Measurements from ENCODE around the gene OR8G5.
"Not testable (repeated sequence)": the region's sequence is repeated elsewhere in the genome, so short reads cannot be mapped to it uniquely, and the experiment has no call there.

OR8G5 gene, protein sequence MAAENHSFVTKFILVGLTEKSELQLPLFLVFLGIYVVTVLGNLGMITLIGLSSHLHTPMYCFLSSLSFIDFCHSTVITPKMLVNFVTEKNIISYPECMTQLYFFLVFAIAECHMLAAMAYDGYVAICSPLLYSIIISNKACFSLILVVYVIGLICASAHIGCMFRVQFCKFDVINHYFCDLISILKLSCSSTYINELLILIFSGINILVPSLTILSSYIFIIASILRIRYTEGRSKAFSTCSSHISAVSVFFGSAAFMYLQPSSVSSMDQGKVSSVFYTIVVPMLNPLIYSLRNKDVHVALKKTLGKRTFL

DNA sequence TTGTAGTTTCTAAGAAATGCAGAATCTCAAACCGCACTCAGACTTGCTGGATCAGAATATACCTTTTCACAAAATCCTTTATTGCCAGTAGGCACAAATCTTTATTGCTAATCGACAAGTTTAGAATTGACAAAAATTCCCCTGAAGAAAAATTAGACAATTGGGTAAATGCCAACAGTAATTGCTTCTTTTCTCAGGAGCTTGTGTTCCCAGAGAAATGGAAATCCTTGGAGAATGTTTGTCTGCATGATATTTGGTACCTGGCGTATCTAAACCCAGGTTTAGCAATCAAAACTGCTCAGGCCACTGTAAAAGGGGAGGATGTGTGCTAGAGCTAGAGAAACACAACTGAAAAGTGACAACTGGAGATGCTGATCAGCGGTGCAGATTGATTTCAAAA is at the start of gene OR8G5:
TSS of gene OR8G5 (plus strand) at position 301 of the 400 bp plus-strand sequence. CDS start 8,556 bp downstream, outside the sequence.
- DNase-seq, result no peak

DNA sequence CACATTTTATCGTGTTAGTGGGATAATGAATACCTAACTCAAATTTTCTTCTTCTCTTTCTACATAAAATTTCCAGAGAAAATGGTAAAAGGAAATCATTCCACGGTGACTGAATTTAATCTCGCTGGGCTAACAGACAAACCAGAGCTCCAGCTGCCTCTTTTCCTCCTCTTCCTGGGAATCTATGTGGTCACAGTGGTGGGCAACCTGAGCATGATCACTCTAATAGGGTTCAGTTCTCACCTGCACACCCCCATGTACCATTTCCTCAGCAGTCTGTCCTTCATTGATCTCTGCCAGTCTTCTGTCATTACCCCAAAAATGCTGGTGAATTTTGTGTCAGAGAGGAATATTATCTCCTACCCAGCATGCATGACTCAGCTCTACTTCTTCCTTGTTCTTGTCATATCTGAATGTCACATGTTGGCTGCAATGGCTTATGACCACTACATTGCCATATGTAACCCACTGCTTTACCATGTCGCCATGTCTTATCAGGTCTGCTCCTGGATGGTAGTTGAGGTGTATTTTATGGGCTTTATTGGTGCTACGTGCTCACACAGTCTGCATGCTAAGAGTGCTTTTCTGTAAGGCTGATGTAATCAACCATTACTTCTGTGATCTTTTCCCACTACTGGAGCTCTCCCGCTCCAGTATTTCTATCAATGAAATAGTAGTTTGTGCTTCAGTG is 48.9 kb upstream of the OR8G5 start:
- peak; percentile 14 to 40 for DNase-seq

DNA sequence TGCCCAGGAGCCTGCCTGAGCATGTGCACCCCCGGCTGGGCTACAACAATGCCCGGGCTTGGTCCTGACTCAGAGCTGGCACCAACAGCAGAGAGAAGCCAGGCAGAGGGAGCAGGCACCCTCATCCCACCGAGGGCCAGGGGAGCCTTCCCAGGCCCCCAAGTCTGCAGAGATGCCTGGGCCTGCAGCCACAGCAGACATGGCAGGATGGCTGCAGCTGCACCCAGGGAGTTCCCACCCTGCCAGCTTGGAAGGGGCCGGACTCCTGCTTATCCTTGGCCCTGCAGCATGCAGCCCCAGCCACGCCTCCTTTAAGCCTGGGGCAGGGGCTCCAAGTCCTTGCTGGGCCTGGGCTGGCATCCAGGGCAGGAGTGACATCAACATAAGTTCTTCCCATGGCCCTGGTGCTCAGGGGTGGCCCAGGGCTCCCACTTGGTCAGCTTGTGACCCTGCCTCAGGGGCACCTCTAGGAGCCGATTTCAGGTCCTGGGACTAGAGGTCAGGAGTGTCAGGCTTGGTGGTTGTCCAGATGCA is 46.3 kb upstream of the OR8G5 start:
- DNase-seq, result no peak

GRCh38 chr11:124210421-124210820 is 45.8 kb upstream of the OR8G5 start:
- no peak for DNase-seq

- peak; percentile 22 to 24 for DNase-seq
Measured at GRCh38 chr11:124211321-124211720, 44.9 kb upstream of the OR8G5 start.

- no peak for DNase-seq
Measured at GRCh38 chr11:124214027-124214426, 42.1 kb upstream of the OR8G5 start.

- no peak for DNase-seq
Measured at GRCh38 chr11:124219126-124219525, 37.0 kb upstream of the OR8G5 start.

GRCh38 chr11:124222407-124222806 is 33.8 kb upstream of the OR8G5 start:
- DNase-seq, result no peak

GRCh38 chr11:124224618-124225423 is 31.4 kb upstream of the OR8G5 start:
- peak; percentile 76 for DNase-seq

DNA sequence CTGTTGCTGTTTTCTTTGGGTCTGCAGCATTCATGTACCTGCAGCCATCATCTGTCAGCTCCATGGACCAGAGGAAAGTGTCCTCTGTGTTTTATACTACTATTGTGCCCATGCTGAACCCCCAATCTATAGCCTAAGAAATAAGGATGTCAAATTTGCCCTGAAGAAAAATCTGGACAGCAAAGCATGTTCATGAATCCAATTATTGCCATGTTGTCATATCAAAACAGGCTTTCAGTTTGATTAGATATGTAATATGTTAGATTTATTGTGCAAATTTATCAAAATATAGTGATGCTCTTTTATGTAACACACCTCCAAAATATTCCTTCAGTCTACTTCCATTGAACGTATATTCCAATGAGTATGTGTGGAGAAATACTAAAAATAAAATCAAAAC is 30.7 kb upstream of the OR8G5 start:
- DNase-seq, result no peak

- DNase-seq, result no peak
Measured at GRCh38 chr11:124233376-124233775, 22.8 kb upstream of the OR8G5 start.

DNA sequence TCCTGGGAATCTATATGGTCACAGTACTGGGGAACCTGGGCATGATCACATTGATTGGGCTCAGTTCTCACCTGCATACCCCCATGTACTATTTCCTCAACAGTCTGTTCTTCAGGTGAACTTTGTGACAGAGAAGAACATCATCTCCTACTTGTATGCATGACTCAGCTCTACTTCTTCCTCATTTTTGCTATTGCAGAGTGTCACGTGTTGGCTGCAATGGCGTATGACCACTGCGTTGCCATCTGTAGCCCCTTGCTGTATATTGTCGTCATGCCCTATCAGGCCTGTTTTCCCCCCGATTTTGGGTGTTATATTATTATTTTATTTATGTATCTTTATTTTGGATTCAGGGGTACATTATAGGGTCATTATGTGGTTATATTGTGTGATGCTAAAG is 17.7 kb upstream of the OR8G5 start:
- DNase-seq, result no peak

DNA sequence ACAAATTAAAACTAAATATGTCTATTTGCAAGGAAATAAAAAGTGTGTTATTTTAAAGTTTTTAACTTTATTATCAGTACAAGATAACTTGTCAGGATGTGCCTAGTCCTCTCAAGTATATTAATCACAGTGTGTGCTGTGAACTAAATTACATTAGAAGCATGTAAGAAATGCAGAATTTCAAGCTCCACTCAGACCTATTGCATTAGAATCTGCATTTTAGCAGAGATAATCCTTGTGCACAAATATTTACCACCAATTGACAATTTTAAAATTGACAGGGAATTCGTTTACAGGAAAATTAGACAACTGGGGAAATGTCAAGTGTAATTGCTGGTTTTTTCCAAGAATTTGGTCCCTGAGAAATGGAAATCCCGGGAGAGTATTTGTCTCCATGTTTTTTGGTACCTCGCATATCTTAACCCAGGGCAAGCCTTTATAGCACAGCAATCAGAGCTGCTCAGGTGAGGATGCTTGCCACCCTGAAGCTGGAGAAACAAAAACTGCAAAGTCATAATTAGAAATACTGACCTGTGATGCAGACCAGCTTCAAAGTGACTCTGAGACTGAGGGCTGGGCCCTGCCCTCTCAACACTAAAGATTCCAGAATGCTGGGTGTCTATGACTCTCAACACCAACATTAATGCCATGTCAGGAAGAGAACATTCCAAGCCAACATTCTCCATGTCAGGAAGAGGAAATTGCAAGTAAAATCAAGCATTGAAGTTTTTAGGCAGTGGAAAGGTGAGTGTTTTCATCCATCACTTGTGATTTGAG is 15.4 kb upstream of the OR8G5 start, which contains the start of gene OR8G1:
TSS of gene OR8G1 (plus strand) at position 475 of the 777 bp plus-strand sequence. CDS start 8,581 bp downstream, outside the sequence.
- no peak for DNase-seq

GRCh38 chr11:124249869-124250268 is 6.3 kb upstream of the OR8G5 start:
- DNase-seq, result peak in 1 of 2 donors; percentile 16

GRCh38 chr11:124265041-124265440 is 8.9 kb downstream of the OR8G5 start:
- peak; percentile 26 to 58 for DNase-seq

DNA sequence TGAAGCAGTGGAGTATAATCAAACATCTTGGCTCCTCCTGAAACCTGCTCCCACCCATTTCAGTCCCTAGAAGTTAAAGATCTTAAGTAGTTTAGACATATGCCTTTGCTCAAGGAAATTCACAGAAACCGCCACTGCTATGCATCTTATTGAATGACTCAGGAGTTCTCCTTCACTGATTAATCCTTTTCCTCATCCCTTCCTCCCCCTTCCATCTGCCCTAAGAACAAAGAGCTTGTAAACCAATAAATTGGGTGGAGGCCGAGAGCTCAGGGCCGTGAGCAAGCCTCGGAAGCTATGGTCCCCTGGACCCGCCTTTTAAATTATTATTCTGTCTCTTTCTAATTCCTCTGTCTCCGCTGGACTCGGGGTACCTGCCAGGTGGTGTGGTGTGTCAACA is 14.7 kb downstream of the OR8G5 start:
- not testable (repeated sequence) for DNase-seq

GRCh38 chr11:124274000-124274399 is 17.8 kb downstream of the OR8G5 start:
- no peak for DNase-seq

DNA sequence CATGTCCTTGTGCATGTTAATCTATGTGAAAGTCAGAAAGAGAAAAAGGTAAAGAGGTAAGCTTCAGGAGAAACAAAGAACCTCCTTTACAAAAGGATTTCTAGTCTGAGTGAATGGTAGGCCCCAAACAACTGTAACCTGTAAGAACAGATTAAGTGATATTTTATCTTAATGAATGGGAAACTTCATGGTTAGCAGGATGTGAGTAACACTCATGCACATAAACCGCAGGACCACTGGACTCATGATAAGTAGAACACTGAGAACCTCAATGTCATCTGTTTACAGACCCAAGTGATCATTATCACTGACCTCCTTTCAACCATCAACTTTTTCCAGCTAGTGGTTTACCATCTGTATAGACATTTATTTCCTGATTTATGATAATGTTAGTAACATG is 19.9 kb downstream of the OR8G5 start:
- DNase-seq, result no peak

GRCh38 chr11:124277207-124277606 is 21.0 kb downstream of the OR8G5 start:
- no peak for DNase-seq

- DNase-seq, result no peak
Measured at GRCh38 chr11:124277804-124278203, 21.6 kb downstream of the OR8G5 start.

GRCh38 chr11:124278261-124278660 is 22.1 kb downstream of the OR8G5 start:
- no peak for DNase-seq

DNA sequence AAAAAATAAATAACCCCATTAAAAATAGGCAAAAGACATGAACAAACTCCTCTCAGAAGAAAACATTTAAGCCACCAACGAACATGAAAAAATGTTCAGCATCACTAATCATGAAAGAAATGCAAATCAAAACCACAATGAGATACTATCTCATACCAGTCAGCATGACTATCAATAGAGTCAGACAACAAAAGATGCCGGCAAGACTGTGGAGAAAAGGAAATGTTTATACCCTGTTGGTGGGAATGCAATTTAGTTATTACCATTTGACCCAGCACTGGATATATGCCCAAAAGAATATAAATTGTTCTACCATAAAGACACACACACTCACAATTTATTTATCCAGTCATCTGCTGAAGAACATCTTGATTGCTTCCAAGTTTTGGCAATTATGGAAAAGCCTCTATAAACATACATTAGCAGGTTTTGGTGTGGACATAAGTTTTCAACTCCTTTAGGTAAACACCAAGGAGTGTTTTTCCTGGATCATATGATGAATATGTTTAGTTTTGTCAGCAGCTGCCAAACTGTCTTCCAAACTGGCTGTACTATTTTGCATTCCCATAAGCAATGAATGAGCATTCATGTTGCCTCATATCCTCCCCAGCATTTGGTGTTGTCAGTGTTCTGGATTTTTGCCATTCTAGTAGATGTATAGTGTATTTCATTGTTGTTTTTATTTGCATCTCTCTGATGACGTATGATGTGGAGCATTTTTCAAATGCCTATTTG is 29.6 kb downstream of the OR8G5 start:
- no peak for DNase-seq
